IMR-90 (cell line): Measurements from ENCODE around the gene RHBDF1.

Source experiments
- BHLHE40 ChIP-seq: fragments of 150-350 bp; IDR thresholded peaks from 2 replicates; pipeline ENCODE4 v1.6.1; 2016; ENCODE audit warnings: mild to moderate bottlenecking, low read depth, low read length
- CTCF ChIP-seq: conservative IDR thresholded peaks from 2 replicates; pipeline ENCODE4 v1.5.1; 2012; ENCODE audit warnings: mild to moderate bottlenecking, low read depth, low read length, improper control_type of control experiment
- FOS ChIP-seq: fragments of 150-350 bp; IDR thresholded peaks from 2 replicates; pipeline ENCODE4 v1.6.1; 2016; ENCODE audit warnings: low read depth, low read length
- MAFK ChIP-seq: IDR thresholded peaks from 2 replicates; pipeline ENCODE4 v1.6.1; 2012; ENCODE audit warnings: low read depth, low read length, improper control_type of control experiment
- MXI1 ChIP-seq: IDR thresholded peaks from 2 replicates; pipeline ENCODE4 v1.6.1; 2012; ENCODE audit warnings: low read depth, mild to moderate bottlenecking, low read length, moderate library complexity, borderline replicate concordance
- POLR2A ChIP-seq: IDR thresholded peaks from 2 replicates; pipeline ENCODE4 v1.6.1; 2012; ENCODE audit warnings: mild to moderate bottlenecking, low read depth, low read length
- RAD21 ChIP-seq: IDR thresholded peaks from 2 replicates; pipeline ENCODE4 v1.6.1; 2012; ENCODE audit warnings: low read length, improper control_type of control experiment
- SMC3 ChIP-seq: fragments of 150-350 bp; IDR thresholded peaks from 2 replicates; pipeline ENCODE4 v1.6.1; 2016; ENCODE audit warnings: low read depth, mild to moderate bottlenecking, antibody characterized with exemption, low read length, moderate library complexity

- no peak for TF ChIP-seq CTCF
- no peak for TF ChIP-seq SMC3
- TF ChIP-seq BHLHE40: no peak
- no peak for TF ChIP-seq MXI1
- no peak for TF ChIP-seq FOS
- TF ChIP-seq POLR2A: no peak
- TF ChIP-seq MAFK: no peak
- no peak for TF ChIP-seq RAD21
Measured at GRCh38 chr16:35678-36305, 36.6 kb downstream of the RHBDF1 start.
